ENCODE results near the gene C1orf105.
"Not testable (repeated sequence)": the region's sequence is repeated elsewhere in the genome, so short reads cannot be mapped to it uniquely, and the experiment has no call there.

The C1orf105 gene

GRCh38 chr1:172489847-172490246 lies 69.4 kb downstream of the C1orf105 start:
- no peak for DNase-seq (ENCODE audit: low spot score)

- no peak for DNase-seq (ENCODE audit: low spot score)
These were observed 71.9 kb downstream of the C1orf105 start for GRCh38 chr1:172492421-172492820.

- no peak for DNase-seq (ENCODE audit: low spot score)
These were observed 73.7 kb downstream of the C1orf105 start for GRCh38 chr1:172494166-172494565.

- not testable (repeated sequence) for DNase-seq (ENCODE audit: low spot score)
These were observed 75.6 kb downstream of the C1orf105 start for GRCh38 chr1:172496127-172496526.

- no peak for DNase-seq (ENCODE audit: low spot score)
These were observed 76.2 kb downstream of the C1orf105 start for GRCh38 chr1:172496678-172497077.

- peak; percentile 16 for DNase-seq (ENCODE audit: low spot score)
These were observed 76.7 kb downstream of the C1orf105 start for GRCh38 chr1:172497230-172497629.

GRCh38 chr1:172498857-172499256 lies 78.4 kb downstream of the C1orf105 start:
- no peak for DNase-seq (ENCODE audit: low spot score)

GRCh38 chr1:172499636-172500141 lies 79.2 kb downstream of the C1orf105 start:
- no peak for DNase-seq (ENCODE audit: low spot score)

GRCh38 chr1:172500207-172500606 lies 79.7 kb downstream of the C1orf105 start:
- DNase-seq (ENCODE audit: low spot score): no peak

GRCh38 chr1:172507741-172508140 lies 87.3 kb downstream of the C1orf105 start:
- DNase-seq (ENCODE audit: low spot score): no peak

GRCh38 chr1:172510479-172510878 lies 90.0 kb downstream of the C1orf105 start:
- DNase-seq (ENCODE audit: low spot score): no peak

GRCh38 chr1:172512591-172512990 lies 92.1 kb downstream of the C1orf105 start:
- no peak for DNase-seq (ENCODE audit: low spot score)

- no peak for DNase-seq (ENCODE audit: low spot score)
These were observed 93.0 kb downstream of the C1orf105 start for GRCh38 chr1:172513479-172513878.

GRCh38 chr1:172514108-172514507 lies 93.6 kb downstream of the C1orf105 start:
- DNase-seq (ENCODE audit: low spot score): no peak

- no peak for DNase-seq (ENCODE audit: low spot score)
These were observed 95.0 kb downstream of the C1orf105 start for GRCh38 chr1:172515436-172515835.

GRCh38 chr1:172515927-172516326 lies 95.4 kb downstream of the C1orf105 start:
- no peak for DNase-seq (ENCODE audit: low spot score)

- DNase-seq (ENCODE audit: low spot score): no peak
These were observed 96.6 kb downstream of the C1orf105 start for GRCh38 chr1:172517081-172517480.

GRCh38 chr1:172517545-172517944 lies 97.1 kb downstream of the C1orf105 start:
- DNase-seq (ENCODE audit: low spot score): no peak

Measured in AG08396 (cell line).